Small intestine (tissue), 7 donors: ENCODE results near the gene DIRAS1. TPM values are rescaled to one million over a fixed set of nuclear protein-coding genes. Genes with fewer than 3 reads are reported as not detected.
A peak's percentile ranks its signal among the peaks of the same experiment; 100 is the strongest.

ENCODE experiments used
- DNase-seq, 2 donors: peaks; one replicate each; pipeline versions ENCODE4 v3.0.0 to v3.0.0-alpha.2; 2013
- FAIRE-seq: peaks from 2 replicates; lab custom pipeline; 2012; peaks lifted over from hg19 to GRCh38; lab: Jason Lieb, UNC
- H3K27ac ChIP-seq, 3 donors: one replicate each; pipeline ENCODE4 v1.5.1; 2013; ENCODE audit warnings: low read length in 2 of 3, mild to moderate bottlenecking in 2 of 3, control low read depth in 1 of 3, inconsistent platforms in 1 of 3, low read depth in 1 of 3, moderate library complexity in 1 of 3
- H3K27me3 ChIP-seq, 3 donors: one replicate each; pipeline ENCODE4 v1.6.1; 2013; ENCODE audit warnings: low read length in 3 of 3, inconsistent platforms in 1 of 3; ENCODE audit not compliant: control insufficient read depth in 3 of 3, insufficient read depth in 3 of 3
- H3K36me3 ChIP-seq, 3 donors: one replicate each; pipeline ENCODE4 v1.6.1; 2013; ENCODE audit warnings: low read length in 3 of 3, inconsistent platforms in 1 of 3, low read depth in 1 of 3, mild to moderate bottlenecking in 1 of 3, moderate library complexity in 1 of 3; ENCODE audit not compliant: control insufficient read depth in 3 of 3, insufficient read depth in 2 of 3
- H3K4me1 ChIP-seq, 3 donors: one replicate each; pipeline ENCODE4 v1.6.1; 2013; ENCODE audit warnings: low read length in 2 of 3, inconsistent platforms in 1 of 3, low read depth in 1 of 3, mild to moderate bottlenecking in 1 of 3, moderate library complexity in 1 of 3; ENCODE audit not compliant: control insufficient read depth in 3 of 3, insufficient read depth in 2 of 3
- H3K4me3 ChIP-seq, 3 donors: one replicate each; pipeline ENCODE4 v1.5.1; 2013; ENCODE audit warnings: low read length in 3 of 3, control low read depth in 1 of 3, inconsistent platforms in 1 of 3, low read depth in 1 of 3, mild to moderate bottlenecking in 1 of 3, moderate library complexity in 1 of 3
- H3K9me3 ChIP-seq, 2 donors: one replicate each; pipeline ENCODE4 v1.6.1; 2013; ENCODE audit warnings: low read depth in 1 of 2, low read length in 1 of 2; ENCODE audit not compliant: control insufficient read depth in 2 of 2, insufficient read depth in 1 of 2
- WGBS, 3 donors: extraction: QIAGEN DNeasy Blood & Tissue Kit; methylation state at CpG; one replicate each; pipeline ENCODE4 v1.1.7; 2013; 5-methylcytosine and 5-hydroxymethylcytosine counted together
- polyA plus RNA-seq, 4 donors: library from polyadenylated mRNA; stranded (reverse) in 3 of 4; unstranded in 1 of 4; fragments of 200-250 nt in 3 of 4; fragments of 120-200 nt in 1 of 4; gene quantifications; one replicate each; pipeline versions ENCODE4 v1.2.1 to v1.2.3, GENCODE V29; 2013
- donor health status: healthy with polysubstance abuse.
- donor health status: control.
- donor health status: control.
- donor health status: Bipolar disorder and iron deficiency.
- donor health status: healthy.

The DIRAS1 gene
- polyA plus RNA-seq, 4 donors: 0.25 to 3.0 (median 1.6) TPM; not detected in 1

- no peak overlapping the region for H3K4me3 ChIP-seq
- H3K4me1 ChIP-seq: peaks cover 0 to 1% (median under 1%) of the 10 kb centered on the region in 3 donors
- peaks cover 0 to 11% of the 10 kb centered on the region in 2 donors for H3K9me3 ChIP-seq
- H3K36me3 ChIP-seq: peaks cover 0 to 50% (median 4%) of the 10 kb centered on the region in 3 donors
- WGBS, 3 donors: 24 to 83% (median 50%) methylated on average over 35 of the region's 35 CpGs
- H3K27ac ChIP-seq: no peak overlapping the region
- DNase-seq (peak in 1 of 2 donors; percentile 84), FAIRE-seq (no peak)
- no peaks in the 10 kb centered on the region for H3K27me3 ChIP-seq
Measured at GRCh38 chr19:2733930-2734588, 12.9 kb upstream of the DIRAS1 start.

GRCh38 chr19:2732883-2733282 is 11.7 kb upstream of the DIRAS1 start:
- DNase-seq: no peak
- H3K27ac ChIP-seq: no peak overlapping the region
- FAIRE-seq: no peak
- H3K4me1 ChIP-seq: no peaks in the 10 kb centered on the region
- H3K27me3 ChIP-seq: peaks cover 0 to 1% (median 0%) of the 10 kb centered on the region in 3 donors
- 93 to 98% (median 97%) methylated on average over 33 to 38 of the region's 38 CpGs for WGBS, 3 donors
- H3K9me3 ChIP-seq: peaks cover 0 to 11% of the 10 kb centered on the region in 2 donors
- H3K4me3 ChIP-seq: no peak overlapping the region
- H3K36me3 ChIP-seq: peaks cover 0 to 50% (median 4%) of the 10 kb centered on the region in 3 donors

- 95 to 97% (median 96%) methylated on average over 33 of the region's 33 CpGs for WGBS, 3 donors
- no peak for FAIRE-seq
Measured at GRCh38 chr19:2732157-2732725, 11.1 kb upstream of the DIRAS1 start.

GRCh38 chr19:2731181-2731995 is 10.2 kb upstream of the DIRAS1 start:
- DNase-seq (no peak), FAIRE-seq (no peak)
- H3K27ac ChIP-seq: no peak overlapping the region
- peaks cover 0 to 6% of the 10 kb centered on the region in 2 donors for H3K9me3 ChIP-seq
- WGBS, 3 donors: 87 to 92% (median 88%) methylated on average over 34 to 41 of the region's 41 CpGs
- peaks cover 0 to 16% (median 4%) of the 10 kb centered on the region in 3 donors for H3K27me3 ChIP-seq
- H3K4me3 ChIP-seq: no peak overlapping the region
- H3K4me1 ChIP-seq: no peaks in the 10 kb centered on the region
- peaks cover 0 to 43% (median 4%) of the 10 kb centered on the region in 3 donors for H3K36me3 ChIP-seq

More at GRCh38 chr19:2732157-2732725, 11.1 kb upstream of the DIRAS1 start:
- Histone ChIP-seq H3K27me3 (peaks cover 0 to 8% (median 0%) of the 10 kb centered on the region in 3 donors), H3K36me3 (peaks cover 0 to 50% (median 4%) of the 10 kb centered on the region in 3 donors), H3K4me3 (no peak overlapping the region), H3K4me1 (no peaks in the 10 kb centered on the region), H3K9me3 (peaks cover 0 to 11% of the 10 kb centered on the region in 2 donors), H3K27ac (no peak overlapping the region)
- DNase-seq: no peak

- no peak overlapping the region for H3K27ac ChIP-seq
Measured at GRCh38 chr19:2729943-2730818, 9.0 kb upstream of the DIRAS1 start.

GRCh38 chr19:2728783-2729387 is 7.7 kb upstream of the DIRAS1 start:
- DNase-seq (no peak), FAIRE-seq (no peak)
- H3K4me1 ChIP-seq: no peaks in the 10 kb centered on the region
- H3K27ac ChIP-seq: no peak overlapping the region
- peaks cover 0 to 18% (median 0%) of the 10 kb centered on the region in 3 donors for H3K36me3 ChIP-seq
- H3K27me3 ChIP-seq: peaks cover 0 to 25% (median 4%) of the 10 kb centered on the region in 3 donors
- H3K9me3 ChIP-seq: peaks cover 0 to 2% of the 10 kb centered on the region in 2 donors
- H3K4me3 ChIP-seq: no peak overlapping the region
- WGBS, 3 donors: 80 to 83% (median 82%) methylated on average over 23 of the region's 23 CpGs

More at GRCh38 chr19:2729943-2730818, 9.0 kb upstream of the DIRAS1 start:
- Histone ChIP-seq H3K36me3 (peaks cover 0 to 31% (median 4%) of the 10 kb centered on the region in 3 donors), H3K27me3 (peaks cover 0 to 22% (median 4%) of the 10 kb centered on the region in 3 donors), H3K9me3 (peaks cover 0 to 2% of the 10 kb centered on the region in 2 donors), H3K4me3 (no peak overlapping the region), H3K4me1 (no peaks in the 10 kb centered on the region)
- WGBS, 3 donors: 80 to 88% (median 86%) methylated on average over 23 to 26 of the region's 26 CpGs
- FAIRE-seq: no peak
- no peak for DNase-seq

GRCh38 chr19:2727640-2727944 is 6.4 kb upstream of the DIRAS1 start:
- Histone ChIP-seq H3K4me1 (no peaks in the 10 kb centered on the region), H3K36me3 (peaks cover 0 to 10% (median 0%) of the 10 kb centered on the region in 3 donors), H3K9me3 (peaks cover 0 to 2% of the 10 kb centered on the region in 2 donors), H3K27ac (no peak overlapping the region), H3K4me3 (no peak overlapping the region), H3K27me3 (peaks cover 4 to 36% (median 8%) of the 10 kb centered on the region in 3 donors)
- no peak for FAIRE-seq
- WGBS, 3 donors: 59 to 66% (median 63%) methylated on average over 16 of the region's 16 CpGs
- no peak for DNase-seq
